Activated CD8-positive, alpha-beta memory T cell treated with anti-CD3 and anti-CD28 coated beads, Interleukin-2, amount 10 ng/mL, durations not matched to agents 7 days and 5 days (primary cell): Measurements from ENCODE around the gene RBM20. TPM values are rescaled to one million over a fixed set of nuclear protein-coding genes. Genes with fewer than 3 reads are reported as not detected.
"Not testable (repeated sequence)": the region's sequence is repeated elsewhere in the genome, so short reads cannot be mapped to it uniquely, and the experiment has no call there.

ENCODE experiments used
- ATAC-seq: fragments of 150-1000 bp; cut with Tn5 transposase; one replicate; pipeline ENCODE4 v1.10.0; 2021; ENCODE audit warnings: moderate library complexity
- CTCF ChIA-PET: fragments of 350-600 bp; sonication (Branson Sonifier 250); formaldehyde crosslinking; loops from one replicate; lab custom pipeline; 2021; ENCODE audit warnings: antibody characterized with exemption; lab: Charles Lee
- DNase-seq: peaks from one replicate; pipeline ENCODE4 v3.0.0-alpha.2; 2020
- H3K27ac Mint-ChIP-seq: one replicate; pipeline ENCODE4 v1.8.0; 2021; ENCODE audit warnings: mild to moderate bottlenecking, mixed read lengths
- H3K27me3 Mint-ChIP-seq: one replicate; pipeline ENCODE4 v1.8.0; 2021; ENCODE audit warnings: mixed read lengths
- H3K36me3 Mint-ChIP-seq: one replicate; pipeline ENCODE4 v1.8.0; 2021; ENCODE audit warnings: mild to moderate bottlenecking, mixed read lengths
- H3K4me1 Mint-ChIP-seq: one replicate; pipeline ENCODE4 v1.8.0; 2021; ENCODE audit warnings: mixed read lengths
- H3K4me3 Mint-ChIP-seq: one replicate; pipeline ENCODE4 v1.8.0; 2021; ENCODE audit warnings: mild to moderate bottlenecking, moderate library complexity, mixed read lengths
- H3K9me3 Mint-ChIP-seq: one replicate; pipeline ENCODE4 v1.8.0; 2022; ENCODE audit warnings: low read depth, mixed read lengths
- total RNA-seq, 2 experiments: library from RNA; stranded (reverse); gene quantifications; one replicate each; pipeline ENCODE4 v1.2.3, GENCODE V29; 2021

The RBM20 gene
- total RNA-seq, 2 experiments from 2014 or later = 0.06 to 0.07 TPM

- Mint-ChIP-seq H3K4me3 (no peak overlapping the region), H3K27me3 (no peaks in the 10 kb centered on the region), H3K27ac (no peak overlapping the region), H3K36me3 (no peaks in the 10 kb centered on the region), H3K4me1 (peaks cover 57% of the 10 kb centered on the region), H3K9me3 (no peaks in the 10 kb centered on the region)
- CTCF ChIA-PET = interaction anchor here (1.0 to 1.6 kb wide), 3 partner anchors 15 to 66 kb away, joined by 3 read pairs; no protein-coding TSS in a partner anchor
- ATAC-seq (no peak), DNase-seq (no peak)
Measured at GRCh38 chr10:110615057-110615747, 28.9 kb upstream of the RBM20 start.

- no peak for ATAC-seq
- peaks cover 4% of the 10 kb centered on the region for H3K27me3 Mint-ChIP-seq
- no peak overlapping the region for H3K4me3 Mint-ChIP-seq
- no peak overlapping the region for H3K27ac Mint-ChIP-seq
- no peaks in the 10 kb centered on the region for H3K9me3 Mint-ChIP-seq
- peaks cover 48% of the 10 kb centered on the region for H3K4me1 Mint-ChIP-seq
- CTCF ChIA-PET = interaction anchor here (1.0 to 1.5 kb wide), 2 partner anchors 36 to 55 kb away, joined by 3 to 5 read pairs; no protein-coding TSS in a partner anchor
- DNase-seq = no peak
- H3K36me3 Mint-ChIP-seq = no peaks in the 10 kb centered on the region
Measured at GRCh38 chr10:110616493-110617033, 27.6 kb upstream of the RBM20 start.

- ATAC-seq (no peak), DNase-seq (no peak)
- CTCF ChIA-PET = interaction anchor here (0.8 to 1.5 kb wide), 2 partner anchors 54 to 312 kb away, joined by 3 to 5 read pairs; no protein-coding TSS in a partner anchor
- Mint-ChIP-seq H3K4me3 (no peak overlapping the region), H3K4me1 (peaks cover 40% of the 10 kb centered on the region), H3K27me3 (peaks cover 7% of the 10 kb centered on the region), H3K9me3 (no peaks in the 10 kb centered on the region), H3K36me3 (no peaks in the 10 kb centered on the region), H3K27ac (no peak overlapping the region)
Measured at GRCh38 chr10:110617425-110618229, 26.5 kb upstream of the RBM20 start.

GRCh38 chr10:110618230-110618610 is 25.9 kb upstream of the RBM20 start:
- CTCF ChIA-PET = interaction anchor here (0.8 kb wide), 1 partner anchor 313 kb away, joined by 3 read pairs; no protein-coding TSS in a partner anchor
- Mint-ChIP-seq H3K36me3 (no peaks in the 10 kb centered on the region), H3K27me3 (peaks cover 7% of the 10 kb centered on the region), H3K9me3 (no peaks in the 10 kb centered on the region), H3K4me3 (no peak overlapping the region), H3K4me1 (peaks cover 36% of the 10 kb centered on the region), H3K27ac (no peak overlapping the region)
- ATAC-seq (no peak), DNase-seq (no peak)

GRCh38 chr10:110619514-110620397 is 24.4 kb upstream of the RBM20 start:
- CTCF ChIA-PET = interaction anchor here (0.5 to 2.2 kb wide), 2 partner anchors 52 to 769 kb away, joined by 3 to 8 read pairs; no protein-coding TSS in a partner anchor
- ATAC-seq = no peak
- H3K27ac Mint-ChIP-seq = no peak overlapping the region
- H3K4me3 Mint-ChIP-seq = no peak overlapping the region
- no peaks in the 10 kb centered on the region for H3K9me3 Mint-ChIP-seq
- no peak for DNase-seq
- H3K27me3 Mint-ChIP-seq = peaks cover 14% of the 10 kb centered on the region
- H3K4me1 Mint-ChIP-seq = peaks cover 21% of the 10 kb centered on the region
- no peaks in the 10 kb centered on the region for H3K36me3 Mint-ChIP-seq

- no peak overlapping the region for H3K4me3 Mint-ChIP-seq
- no peaks in the 10 kb centered on the region for H3K36me3 Mint-ChIP-seq
- H3K27me3 Mint-ChIP-seq = peaks cover 14% of the 10 kb centered on the region
- no peaks in the 10 kb centered on the region for H3K9me3 Mint-ChIP-seq
- CTCF ChIA-PET = interaction anchor here (0.5 to 2.2 kb wide), 3 partner anchors 10 to 770 kb away, joined by 3 to 8 read pairs (median 4); no protein-coding TSS in a partner anchor
- no peak overlapping the region for H3K27ac Mint-ChIP-seq
- no peak for DNase-seq
- ATAC-seq = no peak
- H3K4me1 Mint-ChIP-seq = peaks cover 16% of the 10 kb centered on the region
Measured at GRCh38 chr10:110620398-110620719, 23.8 kb upstream of the RBM20 start.

GRCh38 chr10:110623316-110623715 is 20.8 kb upstream of the RBM20 start:
- H3K27ac Mint-ChIP-seq, DNase-seq, H3K36me3 Mint-ChIP-seq, H3K4me1 Mint-ChIP-seq, ATAC-seq, H3K9me3 Mint-ChIP-seq, H3K4me3 Mint-ChIP-seq: not testable (repeated sequence)
- H3K27me3 Mint-ChIP-seq = peaks cover 22% of the 10 kb centered on the region
- CTCF ChIA-PET = interaction anchor here (1.4 to 2.5 kb wide), 3 partner anchors 13 to 58 kb away, joined by 4 to 13 read pairs (median 7); no protein-coding TSS in a partner anchor

- Mint-ChIP-seq H3K27ac (no peak overlapping the region), H3K36me3 (no peaks in the 10 kb centered on the region), H3K4me3 (no peak overlapping the region), H3K9me3 (no peaks in the 10 kb centered on the region), H3K4me1 (no peaks in the 10 kb centered on the region), H3K27me3 (peaks cover 27% of the 10 kb centered on the region)
- no peak for ATAC-seq
- no peak for DNase-seq
- CTCF ChIA-PET = interaction anchor here (1.1 kb wide), 1 partner anchor 87 kb away, joined by 3 read pairs; no protein-coding TSS in a partner anchor
Measured at GRCh38 chr10:110625356-110625894, 18.7 kb upstream of the RBM20 start.

GRCh38 chr10:110625951-110626855 is 17.9 kb upstream of the RBM20 start:
- no peaks in the 10 kb centered on the region for H3K9me3 Mint-ChIP-seq
- peaks cover 27% of the 10 kb centered on the region for H3K27me3 Mint-ChIP-seq
- DNase-seq = no peak
- no peaks in the 10 kb centered on the region for H3K36me3 Mint-ChIP-seq
- no peaks in the 10 kb centered on the region for H3K4me1 Mint-ChIP-seq
- CTCF ChIA-PET = interaction anchor here (0.9 to 1.0 kb wide), 2 partner anchors 15 to 46 kb away, joined by 3 to 4 read pairs; no protein-coding TSS in a partner anchor
- no peak overlapping the region for H3K4me3 Mint-ChIP-seq
- ATAC-seq = no peak
- no peak overlapping the region for H3K27ac Mint-ChIP-seq

GRCh38 chr10:110628161-110628560 is 16.0 kb upstream of the RBM20 start:
- Mint-ChIP-seq H3K27me3 (peaks cover 20% of the 10 kb centered on the region), H3K9me3 (no peaks in the 10 kb centered on the region), H3K4me1 (no peaks in the 10 kb centered on the region), H3K4me3 (no peak overlapping the region), H3K27ac (no peak overlapping the region), H3K36me3 (no peaks in the 10 kb centered on the region)
- ATAC-seq (no peak), DNase-seq (no peak)
- CTCF ChIA-PET = no interaction called here

- no peaks in the 10 kb centered on the region for H3K4me1 Mint-ChIP-seq
- no peak for DNase-seq
- no peaks in the 10 kb centered on the region for H3K36me3 Mint-ChIP-seq
- H3K27ac Mint-ChIP-seq = no peak overlapping the region
- H3K9me3 Mint-ChIP-seq = no peaks in the 10 kb centered on the region
- H3K4me3 Mint-ChIP-seq = no peak overlapping the region
- CTCF ChIA-PET = no interaction called here
- peaks cover 13% of the 10 kb centered on the region for H3K27me3 Mint-ChIP-seq
- no peak for ATAC-seq
Measured at GRCh38 chr10:110629680-110630191, 14.4 kb upstream of the RBM20 start.
